GM23338 (cell line): ENCODE data around the gene GH1.
"Not testable (repeated sequence)": the region's sequence is repeated elsewhere in the genome, so short reads cannot be mapped to it uniquely, and the experiment has no call there.

Experiments used
- CREB1 ChIP-seq: fragments of 250-450 bp; sonication (Bioruptor Pico); IDR thresholded peaks from 2 replicates; pipeline ENCODE4 v1.5.0; 2020; ENCODE audit warnings: low read depth, mild to moderate bottlenecking, moderate library complexity
- CTCF ChIP-seq, 2 experiments: fragments of 200-600 bp in 1 of 2; sonication (generic) in 1 of 2; conservative IDR thresholded peaks; 2 replicates each; pipeline versions ENCODE4 v1.5.1 to v1.6.1; 2016 to 2017; ENCODE audit warnings: antibody characterized with exemption in 2 of 2, low read depth in 2 of 2, mild to moderate bottlenecking in 2 of 2, moderate library complexity in 1 of 2
- ETS1 ChIP-seq: IDR thresholded peaks from 2 replicates; pipeline ENCODE4 v1.6.1; 2016; ENCODE audit warnings: antibody characterized with exemption
- EZH2 ChIP-seq: fragments of 200-600 bp; sonication (generic); IDR thresholded peaks from one replicate; pipeline ENCODE4 v1.8.0; 2017; ENCODE audit warnings: antibody characterized with exemption, mild to moderate bottlenecking, low read depth; ENCODE audit not compliant: unreplicated experiment
- EZH2phosphoT487 ChIP-seq: fragments of 200-600 bp; sonication (generic); IDR thresholded peaks from one replicate; pipeline ENCODE4 v1.8.1; 2018; ENCODE audit warnings: antibody characterized with exemption; ENCODE audit not compliant: unreplicated experiment
- JUNB ChIP-seq: IDR thresholded peaks from one replicate; pipeline ENCODE4 v1.6.1; 2016; ENCODE audit warnings: antibody characterized with exemption; ENCODE audit not compliant: unreplicated experiment
- NANOG ChIP-seq: IDR thresholded peaks from 2 replicates; pipeline ENCODE4 v1.6.1; 2016; ENCODE audit warnings: antibody characterized with exemption, borderline replicate concordance
- POLR2AphosphoS5 ChIP-seq: IDR thresholded peaks from 2 replicates; pipeline ENCODE4 v1.6.1; 2016; ENCODE audit warnings: antibody characterized with exemption, low read depth
- REST ChIP-seq: IDR thresholded peaks from one replicate; pipeline ENCODE4 v1.6.1; 2018; ENCODE audit warnings: antibody characterized with exemption; ENCODE audit not compliant: unreplicated experiment
- STAT1 ChIP-seq: IDR thresholded peaks from one replicate; pipeline ENCODE4 v1.6.1; 2016; ENCODE audit warnings: antibody characterized with exemption; ENCODE audit not compliant: unreplicated experiment
- ZNF114 ChIP-seq: fragments of 250-450 bp; sonication (Bioruptor Pico); IDR thresholded peaks from 2 replicates; pipeline ENCODE4 v1.5.0; 2020; ENCODE audit warnings: mild to moderate bottlenecking, moderate library complexity
- ZNF331 ChIP-seq: fragments of 250-450 bp; sonication (Bioruptor Pico); IDR thresholded peaks from 2 replicates; pipeline ENCODE4 v1.5.0; 2020; ENCODE audit warnings: low read depth, mild to moderate bottlenecking, moderate library complexity

GRCh38 chr17:63874061-63874626 is 44.5 kb downstream of the GH1 start:
- TF ChIP-seq EZH2phosphoT487; POLR2AphosphoS5; EZH2; CREB1 (CRISPR knock-in tag); ZNF114; ETS1; REST; STAT1; ZNF331 (CRISPR knock-in tag); NANOG; JUNB: not testable (repeated sequence)
- TF ChIP-seq CTCF (conservative IDR thresholded peaks at IDR 0.05; ENCODE audit: low read depth in 2 of 2): peak; percentile 0 to 51; a peak in 2 of 4 replicates
